Spinal cord (tissue), 10 donors: ENCODE measurements around the gene MED25. TPM values are rescaled to one million over a fixed set of nuclear protein-coding genes. Genes with fewer than 3 reads are reported as not detected.

Experiments
- DNase-seq, 6 donors: peaks; one replicate each; pipeline versions ENCODE4 v3.0.0 to v3.0.0-alpha.2; 2013 to 2015; ENCODE audit warnings: low spot score in 6 of 6, low read depth in 4 of 6
- H3K27ac ChIP-seq: one replicate; pipeline ENCODE4 v1.5.1; 2013; ENCODE audit warnings: low read depth, low read length, control low read depth
- H3K27me3 ChIP-seq: one replicate; pipeline ENCODE4 v1.6.1; 2013; ENCODE audit warnings: low read length; ENCODE audit not compliant: control insufficient read depth, insufficient read depth
- H3K36me3 ChIP-seq: one replicate; pipeline ENCODE4 v1.6.1; 2013; ENCODE audit warnings: low read length; ENCODE audit not compliant: control insufficient read depth, insufficient read depth
- H3K4me1 ChIP-seq: one replicate; pipeline ENCODE4 v1.6.1; 2013; ENCODE audit warnings: low read length; ENCODE audit not compliant: control insufficient read depth, insufficient read depth
- H3K4me3 ChIP-seq: one replicate; pipeline ENCODE4 v1.5.1; 2013; ENCODE audit warnings: low read depth, low read length, control low read depth
- H3K9me3 ChIP-seq: one replicate; pipeline ENCODE4 v1.6.1; 2013; ENCODE audit warnings: low read length; ENCODE audit not compliant: control insufficient read depth, insufficient read depth
- WGBS: methylation state at CpG from one replicate; pipeline ENCODE4 v1.1.5; 2013; ENCODE audit warnings: missing lambda C conversion rate; ENCODE audit not compliant: insufficient coverage; 5-methylcytosine and 5-hydroxymethylcytosine counted together
- polyA plus RNA-seq, 2 donors: library from polyadenylated mRNA; unstranded; fragments of 120-200 nt; gene quantifications; one replicate each; pipeline ENCODE4 v1.2.1, GENCODE V29; 2013; ENCODE audit not compliant: insufficient read length in 2 of 2
- total RNA-seq, 2 donors: library from RNA; depleted of rRNA in 1 of 2; stranded (reverse); fragments of 120-200 nt in 1 of 2; fragments of >200 nt in 1 of 2; gene quantifications; one replicate each; pipeline versions ENCODE4 v1.2.3 to v1.2.4, GENCODE V29; 2013 to 2014
- donor health status: healthy.

MED25 gene
- total and polyA plus RNA-seq, 4 donors = 16.7 to 68.2 (median 43.3) TPM

DNA sequence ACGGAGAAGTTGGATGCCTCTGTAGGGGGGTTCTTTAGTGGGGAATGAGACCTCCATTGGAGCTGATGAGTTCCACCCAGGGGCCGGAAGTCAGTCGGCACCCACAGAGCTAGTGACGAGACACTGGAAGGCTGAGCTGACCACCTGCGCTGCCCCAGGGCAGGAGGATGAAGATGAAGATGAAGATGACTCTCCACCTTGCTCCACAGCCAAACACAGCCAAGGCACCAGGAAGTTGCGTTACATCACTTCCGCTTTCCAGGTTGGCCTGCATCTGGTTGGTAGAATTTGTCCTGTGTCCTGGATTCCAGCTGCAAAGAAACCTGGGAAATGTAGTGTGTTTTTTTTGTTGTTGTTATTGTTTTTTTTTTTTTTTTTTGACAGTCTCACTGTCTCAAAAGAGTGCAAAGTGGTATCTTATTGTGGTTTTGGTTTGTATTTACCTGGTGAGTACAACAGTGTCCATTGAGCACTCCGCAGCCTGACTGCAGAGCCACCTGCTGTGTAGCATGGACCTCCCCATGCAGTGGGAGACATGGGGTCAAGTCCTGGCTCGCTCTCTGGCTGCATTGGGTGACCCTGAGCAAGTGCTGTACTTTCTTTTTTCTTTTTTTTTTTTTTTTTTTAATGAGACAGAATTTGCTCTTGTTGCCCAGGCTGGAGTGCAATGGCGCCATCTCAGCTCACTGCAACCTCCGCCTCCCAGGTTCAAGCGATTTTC, 61.3 kb downstream of the MED25 start:
- Histone ChIP-seq H3K27ac (no peak overlapping the region), H3K4me3 (no peak overlapping the region), H3K9me3 (no peaks in the 10 kb centered on the region), H3K27me3 (no peaks in the 10 kb centered on the region), H3K4me1 (peaks cover 23% of the 10 kb centered on the region), H3K36me3 (peaks cover 69% of the 10 kb centered on the region)
- no peak for DNase-seq
- 94% methylated on average over 7 of the region's 12 CpGs for WGBS

DNA sequence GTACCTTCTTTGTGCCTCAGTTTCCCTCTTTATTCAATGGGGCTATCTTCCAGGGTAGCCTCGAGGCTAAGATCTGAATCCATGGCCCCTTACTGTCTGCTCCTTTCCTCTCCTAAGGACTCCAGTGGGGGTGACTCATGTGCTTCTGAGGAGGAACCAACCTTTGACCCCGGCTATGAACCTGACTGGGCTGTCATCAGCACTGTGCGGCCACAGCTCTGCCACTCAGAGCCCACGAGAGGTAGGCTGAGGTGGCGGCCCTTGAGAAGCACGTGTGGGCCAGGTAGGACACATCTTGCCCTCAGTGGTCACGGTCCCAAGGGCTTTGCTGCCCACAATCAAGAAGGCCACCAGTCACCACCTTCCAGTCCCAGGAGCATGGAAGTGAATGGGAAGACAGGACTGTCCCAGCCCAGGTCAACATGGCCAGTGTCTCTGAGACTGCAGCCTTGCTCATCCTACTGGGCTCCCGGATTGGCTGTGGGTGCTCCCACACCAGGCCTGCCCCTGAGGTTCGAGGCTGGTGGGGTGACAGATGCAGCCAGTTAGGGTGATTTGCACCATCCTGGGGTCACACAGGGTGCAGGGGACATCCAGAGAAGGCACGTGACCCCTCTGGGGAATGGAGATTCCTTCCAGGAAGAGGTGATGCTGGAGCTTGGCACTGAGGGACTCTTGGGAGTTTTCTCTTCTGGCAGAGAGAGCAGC, 62.2 kb downstream of the MED25 start:
- Histone ChIP-seq H3K4me3 (no peak overlapping the region), H3K27ac (no peak overlapping the region), H3K27me3 (no peaks in the 10 kb centered on the region), H3K36me3 (peaks cover 70% of the 10 kb centered on the region), H3K4me1 (peaks cover 19% of the 10 kb centered on the region), H3K9me3 (no peaks in the 10 kb centered on the region)
- 95% methylated on average over 9 of the region's 10 CpGs for WGBS
- DNase-seq = no peak

DNA sequence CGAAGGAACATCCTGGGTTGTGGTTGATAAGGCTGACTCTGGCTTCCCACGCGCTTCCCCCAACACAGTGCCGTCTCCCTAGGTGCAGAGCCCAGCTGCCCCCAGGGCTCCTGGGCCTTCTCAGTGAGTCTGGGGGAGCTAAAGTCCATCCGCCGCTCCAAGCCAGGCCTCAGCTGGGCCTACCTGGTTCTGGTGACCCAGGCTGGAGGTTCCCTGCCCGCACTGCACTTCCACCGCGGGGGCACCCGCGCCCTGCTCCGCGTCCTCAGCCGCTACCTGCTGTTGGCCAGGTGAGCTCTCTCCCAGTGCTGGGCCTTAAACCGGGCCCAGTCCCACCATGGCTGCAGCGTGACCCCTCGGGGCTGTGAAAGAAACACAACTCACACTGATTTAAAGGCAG, 63.1 kb downstream of the MED25 start:
- WGBS = over 99% methylated on average over 17 of the region's 17 CpGs
- Histone ChIP-seq H3K4me3 (no peak overlapping the region), H3K27me3 (no peaks in the 10 kb centered on the region), H3K36me3 (peaks cover 73% of the 10 kb centered on the region), H3K9me3 (no peaks in the 10 kb centered on the region), H3K4me1 (peaks cover 11% of the 10 kb centered on the region), H3K27ac (no peak overlapping the region)
- no peak for DNase-seq

DNA sequence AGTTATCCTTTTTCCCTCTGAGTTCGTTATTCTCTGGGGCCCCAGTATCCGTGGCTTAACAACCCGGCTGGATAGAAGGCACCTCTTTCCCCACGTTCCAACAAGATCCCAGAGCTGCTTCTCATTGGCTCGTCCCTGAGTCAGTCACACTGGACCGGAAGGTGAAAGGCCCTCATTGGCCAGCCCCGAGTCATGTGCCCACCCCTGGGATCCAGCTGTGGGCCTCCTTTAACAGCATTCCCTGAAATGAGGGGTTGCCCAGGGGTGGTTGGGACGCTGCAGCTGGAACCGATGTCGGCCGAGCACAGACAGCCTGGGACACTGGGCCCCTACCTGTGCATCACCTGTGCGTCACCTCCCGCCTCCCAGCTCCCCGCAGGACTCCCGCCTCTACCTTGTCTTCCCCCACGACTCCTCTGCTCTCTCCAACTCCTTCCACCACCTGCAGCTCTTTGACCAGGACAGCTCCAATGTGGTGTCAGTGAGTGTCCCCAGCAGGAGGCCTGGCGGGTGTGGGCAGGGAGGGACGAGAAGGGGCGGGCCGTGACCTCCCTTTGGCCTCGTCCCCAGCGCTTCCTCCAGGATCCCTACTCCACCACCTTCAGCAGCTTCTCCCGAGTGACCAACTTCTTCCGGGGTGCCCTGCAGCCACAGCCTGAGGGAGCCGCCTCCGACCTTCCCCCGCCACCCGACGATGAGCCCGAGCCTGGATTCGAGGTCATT, 63.7 kb downstream of the MED25 start:
- Histone ChIP-seq H3K27me3 (no peaks in the 10 kb centered on the region), H3K4me1 (peaks cover 11% of the 10 kb centered on the region), H3K36me3 (peaks cover 73% of the 10 kb centered on the region), H3K27ac (no peak overlapping the region), H3K4me3 (no peak overlapping the region), H3K9me3 (no peaks in the 10 kb centered on the region)
- WGBS = 87% methylated on average over 22 of the region's 31 CpGs
- DNase-seq = no peak

DNA sequence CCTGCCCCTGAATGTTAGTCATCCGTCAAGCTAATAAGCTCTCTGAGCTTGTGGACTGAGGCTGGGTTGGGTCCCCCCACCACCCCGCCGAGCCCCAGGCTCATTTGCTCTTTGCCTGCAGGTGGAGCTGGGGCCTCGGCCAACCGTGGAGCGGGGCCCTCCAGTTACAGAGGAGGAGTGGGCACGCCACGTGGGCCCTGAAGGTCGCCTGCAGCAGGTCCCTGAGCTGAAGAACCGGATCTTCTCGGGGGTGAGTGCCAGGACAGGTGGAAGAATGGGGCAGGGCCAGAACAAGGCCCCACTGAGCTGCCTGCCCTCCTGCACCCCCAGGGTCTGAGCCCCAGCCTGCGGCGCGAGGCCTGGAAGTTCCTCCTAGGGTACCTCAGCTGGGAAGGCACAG, 64.6 kb downstream of the MED25 start:
- no peak for DNase-seq
- H3K27me3 ChIP-seq = no peaks in the 10 kb centered on the region
- no peak overlapping the region for H3K27ac ChIP-seq
- H3K9me3 ChIP-seq = no peaks in the 10 kb centered on the region
- peaks cover 81% of the 10 kb centered on the region for H3K36me3 ChIP-seq
- peaks cover 11% of the 10 kb centered on the region for H3K4me1 ChIP-seq
- no peak overlapping the region for H3K4me3 ChIP-seq
- 96% methylated on average over 13 of the region's 14 CpGs for WGBS

DNA sequence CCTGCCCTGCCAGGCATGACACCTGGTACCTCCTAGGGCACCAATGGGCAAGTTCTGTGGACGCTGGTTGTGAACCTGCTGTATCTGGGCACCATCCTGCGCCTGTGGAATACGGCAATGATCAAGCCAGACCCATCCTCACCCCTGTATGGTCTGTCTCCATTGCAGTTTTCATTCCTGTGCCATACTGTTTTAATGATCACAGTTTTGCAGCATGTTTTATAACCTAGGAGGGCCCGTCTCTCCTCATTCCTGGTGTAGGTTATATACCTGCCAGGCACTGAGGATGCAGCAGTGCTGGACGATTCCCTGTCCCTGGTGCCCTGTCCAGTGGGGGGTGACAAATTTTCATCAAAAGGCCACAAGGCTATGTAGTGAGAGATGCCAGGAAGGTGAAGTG, 65.0 kb downstream of the MED25 start:
- WGBS = 100% methylated on average over 5 of the region's 5 CpGs
- Histone ChIP-seq H3K27me3 (no peaks in the 10 kb centered on the region), H3K27ac (no peak overlapping the region), H3K36me3 (peaks cover 86% of the 10 kb centered on the region), H3K4me1 (peaks cover 8% of the 10 kb centered on the region), H3K9me3 (no peaks in the 10 kb centered on the region), H3K4me3 (no peak overlapping the region)
- no peak for DNase-seq

DNA sequence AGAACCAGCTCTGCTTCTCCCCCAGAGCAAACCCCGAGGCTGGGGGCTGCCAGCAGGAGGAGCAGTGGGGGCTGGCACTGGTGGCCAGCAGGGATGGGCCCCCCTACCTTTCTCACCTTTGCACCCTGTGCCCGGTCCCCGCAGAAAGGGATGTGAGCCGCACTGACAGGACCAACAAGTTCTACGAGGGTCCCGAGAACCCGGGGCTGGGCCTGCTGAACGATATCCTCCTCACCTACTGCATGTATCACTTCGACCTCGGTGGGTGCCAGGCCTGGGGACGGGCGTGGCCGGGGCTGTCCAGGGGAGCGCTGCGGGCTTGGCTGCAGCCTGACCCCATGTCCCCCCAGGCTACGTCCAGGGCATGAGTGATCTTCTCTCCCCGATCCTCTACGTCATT, 66.0 kb downstream of the MED25 start:
- no peaks in the 10 kb centered on the region for H3K4me1 ChIP-seq
- no peak overlapping the region for H3K4me3 ChIP-seq
- no peaks in the 10 kb centered on the region for H3K9me3 ChIP-seq
- WGBS = 98% methylated on average over 16 of the region's 18 CpGs
- DNase-seq = no peak
- H3K27me3 ChIP-seq = no peaks in the 10 kb centered on the region
- H3K36me3 ChIP-seq = peaks cover 88% of the 10 kb centered on the region
- no peak overlapping the region for H3K27ac ChIP-seq

DNA sequence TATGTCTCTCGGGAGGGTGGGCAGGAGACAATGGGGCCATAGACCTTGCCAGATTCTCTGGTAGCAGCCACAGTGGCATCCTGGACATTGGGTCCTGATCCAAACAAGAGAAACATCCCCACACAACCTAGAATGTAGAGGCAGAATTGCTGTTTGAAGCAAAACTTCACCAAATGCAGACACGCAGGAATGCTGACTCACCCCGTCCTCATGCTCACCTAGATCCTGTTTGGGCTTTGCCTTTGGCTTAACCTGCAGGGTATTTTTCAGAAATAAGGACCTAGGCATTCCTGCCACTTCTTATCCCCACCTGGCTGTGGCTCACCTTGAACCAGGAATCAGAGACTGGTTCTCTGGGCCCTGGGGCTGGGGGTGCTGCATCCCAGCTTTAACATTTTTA, 66.7 kb downstream of the MED25 start:
- H3K4me3 ChIP-seq = no peak overlapping the region
- no peak overlapping the region for H3K27ac ChIP-seq
- no peaks in the 10 kb centered on the region for H3K9me3 ChIP-seq
- peaks cover 88% of the 10 kb centered on the region for H3K36me3 ChIP-seq
- no peak for DNase-seq
- H3K27me3 ChIP-seq = peaks cover 5% of the 10 kb centered on the region
- H3K4me1 ChIP-seq = peaks cover 3% of the 10 kb centered on the region
- WGBS = 95% methylated on average over 3 of the region's 3 CpGs
